Bronchial epithelial cell (primary cell): ENCODE results near the gene PTPN22. TPM values are rescaled to one million over a fixed set of nuclear protein-coding genes. Genes with fewer than 3 reads are reported as not detected.

ENCODE experiments used
- DNase-seq: peaks from one replicate; pipeline ENCODE4 v3.0.0-alpha.2; 2010; ENCODE audit warnings: low read depth
- FAIRE-seq: peaks from 2 replicates; lab custom pipeline; 2011; peaks lifted over from hg19 to GRCh38; lab: Jason Lieb, UNC
- H3K27me3 ChIP-seq: 2 replicates; pipeline ENCODE4 v1.5.1; 2011; ENCODE audit warnings: low read length; ENCODE audit not compliant: control insufficient read depth, insufficient read depth
- H3K36me3 ChIP-seq: 2 replicates; pipeline ENCODE4 v1.5.1; 2011; ENCODE audit warnings: low read length; ENCODE audit not compliant: control insufficient read depth, insufficient read depth
- H3K4me3 ChIP-seq: 2 replicates; pipeline ENCODE4 v1.5.1; 2011; ENCODE audit warnings: mild to moderate bottlenecking, low read depth, low read length, control low read depth
- total RNA-seq: library from RNA; depleted of rRNA; stranded (reverse); fragments of >200 nt; gene quantifications from 2 replicates; pipeline ENCODE4 v1.2.1, GENCODE V29; 2014
- TF ChIP-seq, protein P1 (sequence below): IDR thresholded peaks from 2 replicates; pipeline ENCODE4 v1.5.1; 2011; ENCODE audit warnings: mild to moderate bottlenecking, moderate library complexity, low read length, control low read depth, inconsistent platforms; ENCODE audit not compliant: insufficient read depth, severe bottlenecking

The PTPN22 gene
- total RNA-seq, 1 donor from 2014 or later = under 0.01 TPM

DNA sequence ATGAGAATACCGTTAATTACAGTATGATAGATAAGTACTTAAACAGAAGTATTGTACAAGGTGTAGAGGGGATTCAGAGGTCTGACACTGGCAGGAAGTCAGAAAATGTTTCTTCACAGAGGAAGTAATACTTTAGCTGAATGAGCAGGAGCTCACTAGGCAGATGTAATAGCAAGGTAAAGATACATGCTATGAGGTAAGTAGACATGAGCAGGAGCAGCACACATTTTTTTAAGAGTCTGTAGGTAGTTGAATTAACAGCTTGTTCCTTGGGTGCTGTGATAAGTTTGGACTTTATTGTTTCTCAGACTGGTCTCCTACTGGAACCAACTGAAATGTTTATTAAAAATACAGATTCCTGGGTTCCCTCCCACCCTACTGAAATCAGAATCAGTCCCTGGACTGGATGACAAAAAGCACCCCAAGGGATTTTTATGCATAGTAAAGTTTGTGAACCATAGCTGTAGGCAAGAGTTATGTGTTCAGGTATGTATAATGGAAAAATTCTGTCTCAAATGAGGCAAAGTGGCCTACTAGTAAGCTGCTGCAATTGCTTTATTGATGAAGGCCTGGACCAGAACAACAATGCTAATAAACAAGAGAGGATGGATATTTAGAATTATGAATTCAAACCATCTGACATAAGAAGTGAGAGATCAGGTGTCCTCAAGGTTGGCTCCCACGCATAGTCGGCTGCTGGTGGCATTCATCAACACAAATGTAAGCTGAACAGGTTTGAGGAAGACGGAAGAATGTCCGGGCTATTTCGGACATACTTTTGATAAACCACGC is 32.2 kb upstream of the PTPN22 start:
- peaks cover 4% of the 10 kb centered on the region for H3K36me3 ChIP-seq
- no peak for FAIRE-seq
- no peaks in the 10 kb centered on the region for H3K27me3 ChIP-seq
- peak overlapping the region; percentile 93 for H3K4me3 ChIP-seq
- TF ChIP-seq, protein P1, sequence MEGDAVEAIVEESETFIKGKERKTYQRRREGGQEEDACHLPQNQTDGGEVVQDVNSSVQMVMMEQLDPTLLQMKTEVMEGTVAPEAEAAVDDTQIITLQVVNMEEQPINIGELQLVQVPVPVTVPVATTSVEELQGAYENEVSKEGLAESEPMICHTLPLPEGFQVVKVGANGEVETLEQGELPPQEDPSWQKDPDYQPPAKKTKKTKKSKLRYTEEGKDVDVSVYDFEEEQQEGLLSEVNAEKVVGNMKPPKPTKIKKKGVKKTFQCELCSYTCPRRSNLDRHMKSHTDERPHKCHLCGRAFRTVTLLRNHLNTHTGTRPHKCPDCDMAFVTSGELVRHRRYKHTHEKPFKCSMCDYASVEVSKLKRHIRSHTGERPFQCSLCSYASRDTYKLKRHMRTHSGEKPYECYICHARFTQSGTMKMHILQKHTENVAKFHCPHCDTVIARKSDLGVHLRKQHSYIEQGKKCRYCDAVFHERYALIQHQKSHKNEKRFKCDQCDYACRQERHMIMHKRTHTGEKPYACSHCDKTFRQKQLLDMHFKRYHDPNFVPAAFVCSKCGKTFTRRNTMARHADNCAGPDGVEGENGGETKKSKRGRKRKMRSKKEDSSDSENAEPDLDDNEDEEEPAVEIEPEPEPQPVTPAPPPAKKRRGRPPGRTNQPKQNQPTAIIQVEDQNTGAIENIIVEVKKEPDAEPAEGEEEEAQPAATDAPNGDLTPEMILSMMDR = no peak
- no peak for DNase-seq

DNA sequence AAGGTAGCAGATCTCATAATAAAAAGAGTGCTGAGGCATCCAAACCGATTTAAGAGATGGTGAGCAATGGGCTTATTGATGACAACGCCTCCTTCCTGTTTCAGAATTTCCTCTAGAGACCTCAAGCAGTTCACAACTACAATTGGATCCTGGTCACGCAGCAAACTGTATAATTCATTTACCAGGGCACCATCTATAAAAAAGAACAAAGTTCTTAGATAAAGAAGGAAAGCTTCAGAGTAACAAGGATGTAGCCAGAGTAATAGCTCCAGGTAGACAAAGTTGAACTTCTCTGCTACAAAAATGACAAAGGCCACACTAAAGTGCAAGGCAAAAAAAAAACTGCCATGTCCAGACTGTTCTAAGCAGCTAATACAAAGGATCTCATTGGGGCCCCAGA is 29.7 kb upstream of the PTPN22 start:
- Histone ChIP-seq H3K27me3 (no peaks in the 10 kb centered on the region), H3K36me3 (peaks cover 3% of the 10 kb centered on the region), H3K4me3 (no peak overlapping the region)
- TF ChIP-seq, protein P1 = no peak
- FAIRE-seq (no peak), DNase-seq (no peak)

DNA sequence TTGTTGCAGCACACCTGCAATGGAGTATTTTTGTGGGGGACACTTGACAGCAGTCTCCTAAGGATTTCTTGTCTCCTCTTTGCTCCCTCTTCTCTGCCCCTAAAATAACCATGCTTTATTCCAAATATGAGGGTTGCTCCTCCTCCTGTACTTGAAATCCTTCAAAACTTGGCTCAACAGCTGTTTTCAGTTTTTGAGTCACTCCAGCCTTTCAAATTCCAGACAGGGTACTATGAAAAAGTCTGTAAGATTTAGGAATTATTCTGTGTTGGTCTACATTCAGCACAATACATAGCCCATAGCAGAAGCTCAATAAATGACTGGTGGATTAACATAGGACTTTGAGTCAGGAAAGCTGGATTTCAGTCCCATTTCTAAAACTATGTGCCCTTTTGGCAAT is 27.6 kb upstream of the PTPN22 start:
- Histone ChIP-seq H3K4me3 (no peak overlapping the region), H3K36me3 (peaks cover 4% of the 10 kb centered on the region), H3K27me3 (no peaks in the 10 kb centered on the region)
- TF ChIP-seq, protein P1 = no peak
- no peak for DNase-seq
- no peak for FAIRE-seq

DNA sequence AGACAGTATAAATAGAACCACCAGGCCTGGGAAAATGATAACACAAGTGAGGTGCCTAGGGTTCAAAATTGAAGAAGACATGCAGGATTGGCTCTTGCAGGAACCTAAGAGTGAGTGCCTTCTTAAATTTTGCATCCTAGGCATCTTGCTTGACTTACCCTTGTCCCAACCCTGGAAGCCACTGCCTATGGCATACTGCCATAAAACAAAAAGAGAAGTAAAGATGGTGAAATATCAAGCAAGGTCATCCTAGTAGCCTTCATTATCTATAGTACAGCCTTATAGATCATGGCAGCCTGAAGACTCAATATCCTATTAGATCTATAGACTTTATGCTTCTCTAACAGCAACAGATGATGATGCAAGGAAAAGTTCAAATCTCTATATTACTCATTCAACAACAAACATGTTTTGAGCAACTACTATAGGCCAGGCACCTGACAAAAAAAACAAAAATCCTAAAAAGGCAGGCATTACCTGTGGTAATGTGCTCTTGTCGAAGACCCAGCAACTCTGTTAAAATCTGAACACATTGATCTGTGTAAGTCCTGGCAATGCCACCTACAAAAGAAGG is 26.8 kb upstream of the PTPN22 start:
- DNase-seq (no peak), FAIRE-seq (no peak)
- no peaks in the 10 kb centered on the region for H3K27me3 ChIP-seq
- H3K4me3 ChIP-seq = no peak overlapping the region
- TF ChIP-seq, protein P1 = no peak
- H3K36me3 ChIP-seq = peaks cover 4% of the 10 kb centered on the region

DNA sequence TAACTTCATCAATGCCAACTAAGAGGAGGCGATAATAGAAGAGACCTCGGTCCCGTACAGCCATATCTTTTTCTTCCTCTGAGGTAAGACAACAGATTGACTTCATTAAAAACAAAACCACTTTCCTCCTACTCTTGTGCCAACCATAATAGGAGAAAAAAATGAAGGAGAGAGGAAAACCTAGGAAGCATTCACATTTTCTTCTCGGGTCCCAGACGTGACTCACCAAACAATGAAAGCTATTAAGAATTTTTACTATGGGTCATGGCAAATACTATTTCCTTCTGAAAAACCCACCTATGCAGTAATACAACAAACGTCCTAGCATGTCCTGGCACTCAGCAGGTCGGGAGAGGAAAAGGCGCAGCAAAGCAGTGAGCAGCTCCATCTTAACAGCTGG is 24.4 kb upstream of the PTPN22 start:
- H3K4me3 ChIP-seq = no peak overlapping the region
- DNase-seq (no peak), FAIRE-seq (no peak)
- no peaks in the 10 kb centered on the region for H3K27me3 ChIP-seq
- TF ChIP-seq, protein P1 = no peak
- H3K36me3 ChIP-seq = peaks cover 4% of the 10 kb centered on the region

DNA sequence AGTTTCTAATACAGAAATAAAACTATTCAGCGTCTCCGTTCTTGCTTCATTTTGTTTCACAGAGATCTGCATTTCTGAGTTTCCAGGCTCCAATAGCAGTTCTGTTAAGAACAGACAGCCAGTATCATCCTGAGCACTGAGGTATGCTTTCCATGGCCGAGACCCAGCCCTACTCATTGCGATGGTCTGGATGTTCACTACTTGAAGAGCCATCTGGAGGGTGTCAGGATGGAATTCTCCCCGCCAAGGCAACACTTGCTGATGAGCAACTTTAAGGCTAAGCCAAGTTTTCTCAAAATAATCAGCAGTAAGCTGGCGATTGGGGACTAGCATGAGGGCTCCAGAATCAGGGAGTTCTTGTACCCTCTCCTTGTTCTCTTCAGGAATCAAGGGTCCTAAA is 23.6 kb upstream of the PTPN22 start:
- no peak for FAIRE-seq
- H3K4me3 ChIP-seq = no peak overlapping the region
- DNase-seq = no peak
- no peaks in the 10 kb centered on the region for H3K27me3 ChIP-seq
- TF ChIP-seq, protein P1 = no peak
- peaks cover 4% of the 10 kb centered on the region for H3K36me3 ChIP-seq
